Ascending aorta (tissue), 2 donors: ENCODE data around the gene KLHL35. TPM values are rescaled to one million over a fixed set of nuclear protein-coding genes. Genes with fewer than 3 reads are reported as not detected.
"Not testable (repeated sequence)": the region's sequence is repeated elsewhere in the genome, so short reads cannot be mapped to it uniquely, and the experiment has no call there.

ENCODE experiments used
- DNase-seq, 2 donors: peaks; one replicate each; pipeline ENCODE4 v3.0.0-alpha.2; 2019; ENCODE audit warnings: low spot score in 2 of 2
- H3K27ac ChIP-seq, 2 donors: fragments of 200-600 bp; sonication (generic); one replicate each; pipeline ENCODE4 v1.5.1; 2016 to 2017; ENCODE audit warnings: mild to moderate bottlenecking in 1 of 2
- H3K27me3 ChIP-seq: fragments of 200-600 bp; sonication (generic); one replicate; pipeline ENCODE4 v1.5.1; 2017
- H3K36me3 ChIP-seq, 2 donors: fragments of 200-600 bp; sonication (generic); one replicate each; pipeline ENCODE4 v1.5.1; 2016
- H3K4me1 ChIP-seq, 2 donors: fragments of 200-600 bp; sonication (generic); one replicate each; pipeline ENCODE4 v1.5.1; 2016 to 2017; ENCODE audit warnings: mild to moderate bottlenecking in 1 of 2
- H3K4me3 ChIP-seq, 2 donors: fragments of 200-600 bp; sonication (generic); one replicate each; pipeline ENCODE4 v1.5.1; 2016 to 2017; ENCODE audit warnings: mild to moderate bottlenecking in 1 of 2
- H3K9me3 ChIP-seq, 2 donors: fragments of 200-600 bp; sonication (generic); one replicate each; pipeline ENCODE4 v1.5.1; 2016
- CTCF ChIP-seq, 3 experiments: fragments of 200-600 bp in 2 of 3; fragments of 450-650 bp in 1 of 3; sonication (generic) in 2 of 3; IDR thresholded peaks; one replicate each; pipeline ENCODE4 v1.5.1; 2016 to 2019; ENCODE audit warnings: antibody characterized with exemption in 3 of 3, mild to moderate bottlenecking in 1 of 3, moderate library complexity in 1 of 3
- intact Hi-C: fragments of 100-400 bp; cut with DNase I; formaldehyde crosslinking; loops from one replicate; pipeline ENCODE4 v1.15.1; 2023
- total RNA-seq: library from RNA; depleted of rRNA; stranded (reverse); fragments of >200 nt; gene quantifications from one replicate; pipeline ENCODE4 v1.1.0, GENCODE V29; 2016

Gene KLHL35
- total RNA-seq, 1 donor from 2014 or later, result not detected

DNA sequence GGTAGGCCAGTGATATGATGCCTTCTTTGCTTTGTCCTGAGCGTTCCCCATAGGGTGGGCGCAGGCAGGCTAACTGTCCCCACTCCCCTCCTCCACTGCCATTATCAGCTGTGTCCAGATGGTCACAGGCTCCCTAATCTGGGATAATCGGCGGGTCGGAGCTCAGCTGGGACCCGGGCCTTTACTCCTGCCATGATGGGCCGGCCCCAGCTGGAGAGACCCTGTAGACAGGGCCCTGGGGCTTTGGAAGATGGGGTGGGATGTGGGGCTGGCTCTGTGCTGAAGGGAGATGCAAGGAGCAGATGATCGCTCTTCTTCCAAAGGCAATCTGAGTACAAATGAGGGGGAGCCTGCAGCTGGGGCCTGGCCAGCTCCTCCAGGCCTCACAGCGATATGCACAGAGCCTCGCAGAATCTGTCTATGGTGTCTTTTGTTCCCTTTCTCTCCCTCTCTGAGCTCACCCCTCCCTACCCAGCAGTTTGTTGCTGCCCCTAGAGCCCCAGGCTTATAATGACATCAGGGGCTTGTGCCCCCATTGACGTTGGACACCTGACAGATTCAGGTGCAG lies 11.9 kb downstream of the KLHL35 start:
- no peak for DNase-seq
- Histone ChIP-seq H3K27me3 (no peaks in the 10 kb centered on the region), H3K9me3 (no peaks in the 10 kb centered on the region), H3K36me3 (peaks cover 0 to 11% of the 10 kb centered on the region in 2 donors), H3K4me3 (no peak overlapping the region), H3K27ac (peak overlapping the region; percentile 91 to 94), H3K4me1 (peaks cover 10 to 23% of the 10 kb centered on the region in 2 donors)
- intact Hi-C loops, result loop anchor here (10.0 kb wide), 1 partner anchor 394 kb away; the partner anchor contains the start of gene UVRAG
- TF ChIP-seq CTCF (IDR thresholded peaks at IDR 0.05), result no peak

- TF ChIP-seq CTCF (IDR thresholded peaks at IDR 0.05), result no peak
- DNase-seq, result no peak
- intact Hi-C loops, result loop anchor here (10.0 kb wide), 1 partner anchor 394 kb away; the partner anchor contains the start of gene UVRAG
Observed at GRCh38 chr11:75420224-75421034, 12.6 kb downstream of the KLHL35 start.

GRCh38 chr11:75413864-75414263 lies 19.1 kb downstream of the KLHL35 start:
- TF ChIP-seq CTCF (IDR thresholded peaks at IDR 0.05), result no peak
- Histone ChIP-seq H3K4me3 (no peak overlapping the region), H3K27ac (peak overlapping the region in 1 of 2 donors; percentile 31), H3K36me3 (peaks cover 9 to 14% of the 10 kb centered on the region in 2 donors), H3K9me3 (no peaks in the 10 kb centered on the region), H3K4me1 (peaks cover 4 to 15% of the 10 kb centered on the region in 2 donors), H3K27me3 (no peaks in the 10 kb centered on the region)
- no peak for DNase-seq
- intact Hi-C loops, result loop anchor here (10.0 kb wide), 1 partner anchor 1371 kb away; the partner anchor contains the start of gene TSKU

More at GRCh38 chr11:75420224-75421034, 12.6 kb downstream of the KLHL35 start:
- peaks cover 0 to 11% of the 10 kb centered on the region in 2 donors for H3K36me3 ChIP-seq
- peak overlapping the region; percentile 91 to 94 for H3K27ac ChIP-seq
- no peaks in the 10 kb centered on the region for H3K27me3 ChIP-seq
- no peak overlapping the region for H3K4me3 ChIP-seq
- H3K4me1 ChIP-seq, result peaks cover 10 to 23% of the 10 kb centered on the region in 2 donors
- no peaks in the 10 kb centered on the region for H3K9me3 ChIP-seq

DNA sequence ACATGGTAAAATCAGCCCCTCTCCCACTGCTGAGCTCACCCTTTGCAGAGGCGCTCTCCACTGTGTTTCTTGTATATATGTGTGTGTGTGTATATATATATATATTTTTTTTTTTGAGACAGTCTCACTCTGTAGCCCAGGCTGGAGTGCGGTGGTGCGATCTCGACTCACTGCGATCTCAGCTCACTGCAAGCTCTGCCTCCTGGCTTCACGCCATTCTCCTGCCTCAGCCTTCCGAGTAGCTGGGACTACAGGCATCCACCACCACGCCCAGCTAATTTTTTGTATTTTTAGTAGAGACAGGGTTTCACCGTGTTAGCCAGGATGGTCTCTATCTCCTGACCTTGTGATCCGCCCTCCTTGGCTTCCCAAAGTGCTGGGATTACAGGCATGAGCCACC lies 19.9 kb downstream of the KLHL35 start:
- H3K27ac ChIP-seq, result not testable (repeated sequence)

DNA sequence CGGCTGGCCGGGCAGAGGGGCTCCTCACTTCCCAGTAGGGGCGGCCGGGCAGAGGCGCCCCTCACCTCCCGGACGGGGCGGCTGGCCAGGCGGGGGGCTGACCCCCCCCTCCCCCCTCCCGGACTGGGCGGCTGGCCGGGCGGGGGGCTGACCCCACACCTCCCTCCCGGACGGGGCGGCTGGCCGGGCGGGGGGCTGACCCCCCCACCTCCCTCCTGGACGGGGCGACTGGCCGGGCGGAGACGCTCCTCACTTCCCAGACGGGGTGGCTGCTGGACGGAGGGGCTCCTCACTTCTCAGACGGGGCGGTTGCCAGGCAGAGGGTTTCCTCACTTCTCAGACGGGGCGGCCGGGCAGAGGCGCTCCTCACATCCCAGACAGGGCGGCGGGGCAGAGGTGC lies 23.0 kb downstream of the KLHL35 start:
- not testable (repeated sequence) for H3K27ac ChIP-seq, H3K4me3 ChIP-seq, DNase-seq, H3K4me1 ChIP-seq, H3K9me3 ChIP-seq, H3K27me3 ChIP-seq
- peaks cover 31 to 35% of the 10 kb centered on the region in 2 donors for H3K36me3 ChIP-seq
- intact Hi-C loops, result loop anchor here (10.0 kb wide), 1 partner anchor 1375 kb away; the partner anchor contains the start of gene TSKU

More for the DNA sequence above, 19.9 kb downstream of the KLHL35 start:
- H3K36me3 ChIP-seq, result peaks cover 9 to 14% of the 10 kb centered on the region in 2 donors
- intact Hi-C loops, result loop anchor here (10.0 kb wide), 1 partner anchor 1372 kb away; the partner anchor contains the start of gene TSKU
- DNase-seq, H3K9me3 ChIP-seq, H3K4me3 ChIP-seq, H3K27me3 ChIP-seq, H3K4me1 ChIP-seq: not testable (repeated sequence)

DNA sequence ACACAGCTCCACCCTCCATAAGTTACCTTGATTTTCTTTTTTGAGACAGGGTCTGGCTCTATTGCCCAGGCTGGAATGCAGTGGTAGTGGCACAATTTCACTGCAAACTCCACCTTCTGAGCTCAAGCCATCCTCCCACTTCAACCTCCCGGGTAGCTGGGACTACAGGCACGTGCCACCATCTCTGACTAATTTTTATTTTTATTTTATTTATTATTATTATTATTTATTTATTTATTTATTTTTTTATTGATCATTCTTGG lies 24.1 kb downstream of the KLHL35 start:
- intact Hi-C loops, result no loop called here
- no peak for TF ChIP-seq CTCF (IDR thresholded peaks at IDR 0.05)
- H3K27me3 ChIP-seq, result no peaks in the 10 kb centered on the region
- no peaks in the 10 kb centered on the region for H3K9me3 ChIP-seq
- H3K4me3 ChIP-seq, result no peak overlapping the region
- peaks cover 37 to 45% of the 10 kb centered on the region in 2 donors for H3K36me3 ChIP-seq
- no peak for DNase-seq
- H3K4me1 ChIP-seq, result no peaks in the 10 kb centered on the region
- H3K27ac ChIP-seq, result no peak overlapping the region
